HepG2 (cell line): ENCODE results near the gene ABCC8. TPM values are rescaled to one million over a fixed set of nuclear protein-coding genes. Genes with fewer than 3 reads are reported as not detected.
A peak's percentile ranks its signal among the peaks of the same experiment; 100 is the strongest.

Source experiments
- ATAC-seq: fragments of 200-7000 bp; cut with Tn5 transposase; 3 replicates; pipeline ENCODE4 v1.9.1; 2020; ENCODE audit warnings: mild to moderate bottlenecking, moderate library complexity
- BruUV-seq: library from RNA; stranded (reverse); fragments of 400-500 nt; replicated peaks from 2 replicates; lab custom pipeline; 2021; lab: Mats Ljungman, UMichigan
- CTCF ChIA-PET: fragments of 300-600 bp; formaldehyde crosslinking; extraction: SDS; loops from one replicate; lab custom pipeline; 2021; ENCODE audit warnings: low total read pairs, inconsistent platforms, low intra/inter-chr PET ratio; lab: Yijun Ruan, JAX
- POLR2A ChIA-PET: fragments of 350-600 bp; sonication (Branson Sonifier 250); formaldehyde crosslinking; loops from one replicate; lab custom pipeline; 2020; ENCODE audit warnings: antibody characterized with exemption, inconsistent platforms; lab: Yijun Ruan, JAX
- DNase-seq: peaks from one replicate; pipeline ENCODE4 v3.0.0-alpha.2; 2015; ENCODE audit warnings: low spot score
- FAIRE-seq: peaks from 3 replicates; lab custom pipeline; 2011; peaks lifted over from hg19 to GRCh38; lab: Jason Lieb, UNC
- H2AFZ ChIP-seq: one replicate; pipeline ENCODE4 v1.6.1; 2011; ENCODE audit warnings: low read length, inconsistent platforms
- H3K27ac ChIP-seq: fragments of 300-600 bp; 3 replicates; pipeline ENCODE4 v1.8.0; 2011; ENCODE audit warnings: mixed run types, mild to moderate bottlenecking, mixed read lengths, low read length, inconsistent platforms; ENCODE audit not compliant: insufficient read depth; ENCODE audit errors: extremely low read length
- H3K27me3 ChIP-seq, 2 experiments: fragments of 200-600 bp in 1 of 2; 2 replicates in 1 of 2; 3 replicates in 1 of 2; pipeline versions ENCODE4 v1.6.0 to v1.8.0; 2011; ENCODE audit warnings: low read length in 2 of 2, mild to moderate bottlenecking in 2 of 2, moderate library complexity in 2 of 2, inconsistent platforms in 1 of 2; ENCODE audit not compliant: insufficient read depth in 2 of 2, control insufficient read depth in 1 of 2
- H3K36me3 ChIP-seq, 2 experiments: fragments of 200-600 bp in 1 of 2; replicated peaks in 1 of 2; 2 replicates in 1 of 2; 3 replicates in 1 of 2; pipeline versions ENCODE4 v1.5.1 to v1.8.0; 2011; ENCODE audit warnings: low read length in 2 of 2, inconsistent platforms in 1 of 2; ENCODE audit not compliant: insufficient read depth in 2 of 2, control insufficient read depth in 1 of 2
- H3K4me1 ChIP-seq: 2 replicates; pipeline ENCODE4 v1.5.1; 2012; ENCODE audit warnings: low read length, inconsistent platforms; ENCODE audit not compliant: insufficient read depth
- H3K4me2 ChIP-seq: 2 replicates; pipeline ENCODE4 v1.6.0; 2011; ENCODE audit warnings: low read depth, low read length, inconsistent platforms
- H3K4me3 ChIP-seq, 3 experiments: fragments of 200-600 bp in 1 of 3; sonication (generic), shearing (Covaris generic) in 1 of 3; replicated peaks in 1 of 3; 2 replicates each; pipeline ENCODE4 v1.5.1; 2011 to 2016; ENCODE audit warnings: low read length in 3 of 3, inconsistent platforms in 2 of 3, low read depth in 2 of 3, mild to moderate bottlenecking in 2 of 3, control low read depth in 1 of 3, mixed read lengths in 1 of 3; ENCODE audit not compliant: insufficient read depth in 1 of 3
- H3K79me2 ChIP-seq: one replicate; pipeline ENCODE4 v1.6.1; 2011; ENCODE audit warnings: low read length, inconsistent platforms; ENCODE audit not compliant: insufficient read depth
- H3K9ac ChIP-seq: 2 replicates; pipeline ENCODE4 v1.6.0; 2011; ENCODE audit warnings: mild to moderate bottlenecking, low read depth, low read length, inconsistent platforms; ENCODE audit not compliant: insufficient read depth
- H3K9me3 ChIP-seq: 2 replicates; pipeline ENCODE4 v1.5.1; 2012; ENCODE audit warnings: mild to moderate bottlenecking, low read length
- H4K20me1 ChIP-seq: 2 replicates; pipeline ENCODE4 v1.6.0; 2011; ENCODE audit warnings: inconsistent platforms, mild to moderate bottlenecking, low read length, moderate library complexity; ENCODE audit not compliant: insufficient read depth
- ARNTL ChIP-seq: sonication (generic); formaldehyde crosslinking; IDR thresholded peaks from 2 replicates; pipeline ENCODE4 v1.4.0; 2020; ENCODE audit warnings: mild to moderate bottlenecking, missing genetic modification reagents
- DPF2 ChIP-seq: sonication (generic); formaldehyde crosslinking; IDR thresholded peaks from 2 replicates; pipeline ENCODE4 v1.4.0; 2020; ENCODE audit warnings: mild to moderate bottlenecking, low read depth, missing genetic modification reagents, borderline replicate concordance
- JUND ChIP-seq: sonication (generic); formaldehyde crosslinking; IDR thresholded peaks from 2 replicates; pipeline ENCODE4 v1.8.0; 2022; ENCODE audit warnings: mild to moderate bottlenecking, missing genetic modification reagents
- NFATC3 ChIP-seq: sonication (generic); formaldehyde crosslinking; IDR thresholded peaks from 2 replicates; pipeline ENCODE4 v1.5.1; 2020; ENCODE audit warnings: mild to moderate bottlenecking, missing genetic modification reagents
- NR2F6 ChIP-seq, 2 experiments: IDR thresholded peaks; 2 replicates each; pipeline ENCODE4 v1.6.1; 2016; ENCODE audit warnings: antibody characterized with exemption in 1 of 2, mild to moderate bottlenecking in 1 of 2
- SAP130 ChIP-seq: IDR thresholded peaks from 2 replicates; pipeline ENCODE4 v1.6.1; 2016; ENCODE audit warnings: low read depth
- ZNF124 ChIP-seq: sonication (generic); formaldehyde crosslinking; IDR thresholded peaks from 2 replicates; pipeline ENCODE4 v1.4.0; 2020; ENCODE audit warnings: missing genetic modification reagents
- ZNF263 ChIP-seq: sonication (generic); formaldehyde crosslinking; IDR thresholded peaks from 2 replicates; pipeline ENCODE4 v1.4.0; 2020; ENCODE audit warnings: missing genetic modification reagents
- ZNF296 ChIP-seq: sonication (generic); formaldehyde crosslinking; conservative IDR thresholded peaks from 2 replicates; pipeline ENCODE4 v1.5.0; 2020; ENCODE audit warnings: mild to moderate bottlenecking, missing genetic modification reagents
- ZNF598 ChIP-seq: sonication (generic); formaldehyde crosslinking; IDR thresholded peaks from 2 replicates; pipeline ENCODE4 v1.5.1; 2020; ENCODE audit warnings: mild to moderate bottlenecking, missing genetic modification reagents, borderline replicate concordance
- ZNF607 ChIP-seq: sonication (generic); formaldehyde crosslinking; IDR thresholded peaks from 2 replicates; pipeline ENCODE4 v1.5.1; 2020; ENCODE audit warnings: missing genetic modification reagents, mild to moderate bottlenecking, borderline replicate concordance
- ZNF644 ChIP-seq: IDR thresholded peaks from 2 replicates; pipeline ENCODE4 v1.6.1; 2016; ENCODE audit warnings: low read depth
- WGBS: methylation state at CpG from one replicate; pipeline ENCODE4 v1.1.6; 2017; ENCODE audit warnings: low lambda C conversion rate; 5-methylcytosine and 5-hydroxymethylcytosine counted together
- in situ Hi-C: cut with HindIII; loops from 2 replicates; pipeline ENCODE4 v1.10.0; 2017; ENCODE audit warnings: low pct_unique_long_range_greater_than_20kb; ENCODE audit not compliant: extremely low pct_ligation_motif_present
- intact Hi-C: fragments of 100-400 bp; cut with micrococcal nuclease; formaldehyde crosslinking; loops from one replicate; pipeline ENCODE4 v1.10.0; 2022; ENCODE audit not compliant: unreplicated experiment
- polyA plus RNA-seq, 8 experiments: library from polyadenylated mRNA; depleted of rRNA in 3 of 8; stranded (reverse) in 7 of 8; unstranded in 1 of 8; fragments of >200 nt; fragmentation: Illumina TruSeq in 4 of 8; extraction: Trizol in 4 of 8; gene quantifications; 2 replicates each; pipeline versions ENCODE4 v1.2.1 to v1.2.3, GENCODE V29; 2011 to 2016; ENCODE audit warnings: low read depth in 4 of 8, missing spikeins in 1 of 8, mixed read lengths in 1 of 8; ENCODE audit not compliant: insufficient read depth in 1 of 8
- total RNA-seq, 5 experiments: library from RNA; depleted of rRNA; stranded (reverse); fragments of >200 nt; fragmentation: Illumina TruSeq; extraction: Trizol; gene quantifications; 2 replicates each; pipeline ENCODE4 v1.2.3, GENCODE V29; 2016; ENCODE audit warnings: low read depth in 1 of 5
- TF ChIP-seq, protein P1 (sequence below): sonication (generic); formaldehyde crosslinking; IDR thresholded peaks from 2 replicates; pipeline ENCODE4 v1.8.1; 2023; ENCODE audit warnings: mild to moderate bottlenecking, missing genetic modification reagents
- TF ChIP-seq, protein P2 (sequence below): sonication (generic); formaldehyde crosslinking; IDR thresholded peaks from 2 replicates; pipeline ENCODE4 v1.5.1; 2020; ENCODE audit warnings: mild to moderate bottlenecking, missing genetic modification reagents, borderline replicate concordance
- TF ChIP-seq, protein P3 (sequence below): IDR thresholded peaks from 2 replicates; pipeline ENCODE4 v1.6.1; 2016

Gene ABCC8
- total and polyA plus RNA-seq, 2 of the 13 experiments (the other 11 are each of a cell fraction or from before 2014, with no cell fraction given), result not detected

DNA sequence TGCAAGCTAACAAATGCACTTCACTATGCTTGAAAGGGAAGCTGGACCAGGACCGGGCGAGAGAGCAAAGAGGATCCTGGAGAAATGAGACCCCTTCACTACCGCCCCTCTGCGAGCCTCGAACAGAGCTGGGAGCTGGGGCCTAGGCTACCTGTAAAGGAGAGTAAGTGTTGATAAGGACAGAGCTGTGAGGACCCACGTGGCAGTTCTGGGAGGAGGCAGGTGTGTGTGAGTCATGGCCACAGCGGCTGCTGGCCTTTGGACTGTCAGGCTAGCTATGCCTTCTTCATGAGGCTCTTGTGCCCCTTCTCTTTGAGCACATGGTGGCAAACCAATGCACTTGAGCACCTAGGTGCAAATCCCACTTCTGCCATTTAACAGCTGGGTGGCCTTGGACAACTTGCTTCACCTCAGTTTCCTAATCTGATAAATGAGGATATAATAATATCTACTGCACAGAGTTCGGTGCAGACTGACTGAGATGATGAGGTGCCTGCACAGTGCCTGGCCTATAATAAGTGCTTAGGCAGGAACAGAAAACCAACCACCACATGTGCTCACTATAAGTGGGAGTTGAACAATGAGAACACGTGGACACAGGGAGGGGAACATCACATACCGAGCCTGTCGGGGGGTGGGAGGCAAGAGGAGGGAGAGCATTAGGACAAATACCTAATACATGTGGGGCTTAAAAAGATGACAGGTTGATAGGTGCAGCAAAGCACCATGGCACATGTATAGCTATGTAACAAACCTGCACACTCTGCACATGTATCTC is 52.9 kb downstream of the ABCC8 start:
- peaks cover 5 to 11% of the 10 kb centered on the region in 2 experiments; a peak in 3 of 5 replicates for H3K27me3 ChIP-seq
- POLR2A ChIA-PET, result no interaction called here
- in situ Hi-C loops, result no loop called here
- TF ChIP-seq ZNF263 (peak; percentile 62), ZNF124 (CRISPR knock-in tag) (no peak), DPF2 (CRISPR knock-in tag) (0 out of 2 replicates have a peak, but pooled peaks have one; percentile 27), NFATC3 (CRISPR knock-in tag) (0 out of 2 replicates have a peak, but pooled peaks have one; percentile 27), ZNF607 (CRISPR knock-in tag) (peak; percentile 68; the same call in 1 of the 2 replicates), SAP130 (CRISPR knock-in tag) (peak; percentile 71), JUND (CRISPR knock-in tag) (peak; percentile 68; the same call in 1 of the 2 replicates), ZNF296 (CRISPR knock-in tag) (no peak), NR2F6 (IDR thresholded peaks at IDR 0.05) (no peak), NR2F6 (CRISPR knock-in tag; IDR thresholded peaks at IDR 0.05) (peak; percentile 13; the same call in 1 of the 2 replicates), ZNF598 (CRISPR knock-in tag) (peak; percentile 63; the same call in 1 of the 2 replicates), ZNF644 (CRISPR knock-in tag) (peak; percentile 67; the same call in 1 of the 2 replicates), ARNTL (CRISPR knock-in tag) (0 out of 2 replicates have a peak, but pooled peaks have one; percentile 34)
- TF ChIP-seq, protein P1, sequence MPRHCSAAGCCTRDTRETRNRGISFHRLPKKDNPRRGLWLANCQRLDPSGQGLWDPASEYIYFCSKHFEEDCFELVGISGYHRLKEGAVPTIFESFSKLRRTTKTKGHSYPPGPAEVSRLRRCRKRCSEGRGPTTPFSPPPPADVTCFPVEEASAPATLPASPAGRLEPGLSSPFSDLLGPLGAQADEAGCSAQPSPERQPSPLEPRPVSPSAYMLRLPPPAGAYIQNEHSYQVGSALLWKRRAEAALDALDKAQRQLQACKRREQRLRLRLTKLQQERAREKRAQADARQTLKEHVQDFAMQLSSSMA (CRISPR knock-in tag), result no peak
- TF ChIP-seq, protein P2, sequence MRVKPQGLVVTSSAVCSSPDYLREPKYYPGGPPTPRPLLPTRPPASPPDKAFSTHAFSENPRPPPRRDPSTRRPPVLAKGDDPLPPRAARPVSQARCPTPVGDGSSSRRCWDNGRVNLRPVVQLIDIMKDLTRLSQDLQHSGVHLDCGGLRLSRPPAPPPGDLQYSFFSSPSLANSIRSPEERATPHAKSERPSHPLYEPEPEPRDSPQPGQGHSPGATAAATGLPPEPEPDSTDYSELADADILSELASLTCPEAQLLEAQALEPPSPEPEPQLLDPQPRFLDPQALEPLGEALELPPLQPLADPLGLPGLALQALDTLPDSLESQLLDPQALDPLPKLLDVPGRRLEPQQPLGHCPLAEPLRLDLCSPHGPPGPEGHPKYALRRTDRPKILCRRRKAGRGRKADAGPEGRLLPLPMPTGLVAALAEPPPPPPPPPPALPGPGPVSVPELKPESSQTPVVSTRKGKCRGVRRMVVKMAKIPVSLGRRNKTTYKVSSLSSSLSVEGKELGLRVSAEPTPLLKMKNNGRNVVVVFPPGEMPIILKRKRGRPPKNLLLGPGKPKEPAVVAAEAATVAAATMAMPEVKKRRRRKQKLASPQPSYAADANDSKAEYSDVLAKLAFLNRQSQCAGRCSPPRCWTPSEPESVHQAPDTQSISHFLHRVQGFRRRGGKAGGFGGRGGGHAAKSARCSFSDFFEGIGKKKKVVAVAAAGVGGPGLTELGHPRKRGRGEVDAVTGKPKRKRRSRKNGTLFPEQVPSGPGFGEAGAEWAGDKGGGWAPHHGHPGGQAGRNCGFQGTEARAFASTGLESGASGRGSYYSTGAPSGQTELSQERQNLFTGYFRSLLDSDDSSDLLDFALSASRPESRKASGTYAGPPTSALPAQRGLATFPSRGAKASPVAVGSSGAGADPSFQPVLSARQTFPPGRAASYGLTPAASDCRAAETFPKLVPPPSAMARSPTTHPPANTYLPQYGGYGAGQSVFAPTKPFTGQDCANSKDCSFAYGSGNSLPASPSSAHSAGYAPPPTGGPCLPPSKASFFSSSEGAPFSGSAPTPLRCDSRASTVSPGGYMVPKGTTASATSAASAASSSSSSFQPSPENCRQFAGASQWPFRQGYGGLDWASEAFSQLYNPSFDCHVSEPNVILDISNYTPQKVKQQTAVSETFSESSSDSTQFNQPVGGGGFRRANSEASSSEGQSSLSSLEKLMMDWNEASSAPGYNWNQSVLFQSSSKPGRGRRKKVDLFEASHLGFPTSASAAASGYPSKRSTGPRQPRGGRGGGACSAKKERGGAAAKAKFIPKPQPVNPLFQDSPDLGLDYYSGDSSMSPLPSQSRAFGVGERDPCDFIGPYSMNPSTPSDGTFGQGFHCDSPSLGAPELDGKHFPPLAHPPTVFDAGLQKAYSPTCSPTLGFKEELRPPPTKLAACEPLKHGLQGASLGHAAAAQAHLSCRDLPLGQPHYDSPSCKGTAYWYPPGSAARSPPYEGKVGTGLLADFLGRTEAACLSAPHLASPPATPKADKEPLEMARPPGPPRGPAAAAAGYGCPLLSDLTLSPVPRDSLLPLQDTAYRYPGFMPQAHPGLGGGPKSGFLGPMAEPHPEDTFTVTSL (CRISPR knock-in tag), result 0 out of 2 replicates have a peak, but pooled peaks have one; percentile 26
- TF ChIP-seq, protein P3, sequence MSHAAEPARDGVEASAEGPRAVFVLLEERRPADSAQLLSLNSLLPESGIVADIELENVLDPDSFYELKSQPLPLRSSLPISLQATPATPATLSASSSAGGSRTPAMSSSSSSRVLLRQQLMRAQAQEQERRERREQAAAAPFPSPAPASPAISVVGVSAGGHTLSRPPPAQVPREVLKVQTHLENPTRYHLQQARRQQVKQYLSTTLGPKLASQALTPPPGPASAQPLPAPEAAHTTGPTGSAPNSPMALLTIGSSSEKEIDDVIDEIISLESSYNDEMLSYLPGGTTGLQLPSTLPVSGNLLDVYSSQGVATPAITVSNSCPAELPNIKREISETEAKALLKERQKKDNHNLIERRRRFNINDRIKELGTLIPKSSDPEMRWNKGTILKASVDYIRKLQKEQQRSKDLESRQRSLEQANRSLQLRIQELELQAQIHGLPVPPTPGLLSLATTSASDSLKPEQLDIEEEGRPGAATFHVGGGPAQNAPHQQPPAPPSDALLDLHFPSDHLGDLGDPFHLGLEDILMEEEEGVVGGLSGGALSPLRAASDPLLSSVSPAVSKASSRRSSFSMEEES, result peak; percentile 64; the same call in 1 of the 2 replicates

More for the DNA sequence above, 52.9 kb downstream of the ABCC8 start:
- WGBS, result 43% methylated on average over 9 of the region's 11 CpGs
- no TSS peak for BruUV-seq
- Histone ChIP-seq H3K4me1 (peaks cover 10% of the 10 kb centered on the region), H3K9ac (no peak overlapping the region), H3K4me2 (no peak overlapping the region), H3K79me2 (no peaks in the 10 kb centered on the region), H4K20me1 (no peaks in the 10 kb centered on the region), H3K36me3 (no peaks in the 10 kb centered on the region), H3K4me3 (no peak overlapping the region), H3K9me3 (no peaks in the 10 kb centered on the region), H3K27ac (no peak overlapping the region), H2AFZ (no peak overlapping the region)
- FAIRE-seq (no peak), ATAC-seq (peak; percentile 94), DNase-seq (peak; percentile 58)
- intact Hi-C loops, result no loop called here
- CTCF ChIA-PET, result no interaction called here
